GM23248 (cell line): ENCODE results near the gene IGFBP3. TPM values are rescaled to one million over a fixed set of nuclear protein-coding genes. Genes with fewer than 3 reads are reported as not detected.

Experiments
- DNase-seq: peaks from one replicate; pipeline ENCODE4 v3.0.0-alpha.2; 2015
- H2AFZ ChIP-seq: fragments of 200-600 bp; sonication (generic); 2 replicates; pipeline ENCODE4 v1.6.1; 2016; ENCODE audit warnings: antibody characterized with exemption
- H3F3A ChIP-seq: fragments of 200-600 bp; sonication (generic); 2 replicates; pipeline ENCODE4 v1.6.1; 2016; ENCODE audit warnings: mild to moderate bottlenecking, antibody characterized with exemption, mixed run types; ENCODE audit not compliant: insufficient read depth
- H3K27ac ChIP-seq: fragments of 200-600 bp; sonication (generic); 2 replicates; pipeline ENCODE4 v1.5.1; 2016; ENCODE audit warnings: mild to moderate bottlenecking
- H3K27me3 ChIP-seq: fragments of 200-600 bp; sonication (generic); replicated peaks from 2 replicates; pipeline ENCODE4 v1.6.1; 2016; ENCODE audit warnings: mild to moderate bottlenecking; ENCODE audit not compliant: insufficient read depth
- H3K36me3 ChIP-seq: fragments of 200-600 bp; sonication (generic); 2 replicates; pipeline ENCODE4 v1.6.1; 2016; ENCODE audit warnings: low read depth, mild to moderate bottlenecking
- H3K4me1 ChIP-seq: fragments of 200-600 bp; sonication (generic); 2 replicates; pipeline ENCODE4 v1.6.1; 2016; ENCODE audit warnings: mild to moderate bottlenecking; ENCODE audit not compliant: insufficient read depth
- H3K4me2 ChIP-seq: fragments of 200-600 bp; sonication (generic); one replicate; pipeline ENCODE4 v1.6.1; 2016; ENCODE audit warnings: mild to moderate bottlenecking; ENCODE audit not compliant: unreplicated experiment
- H3K4me3 ChIP-seq: fragments of 200-600 bp; sonication (generic); 2 replicates; pipeline ENCODE4 v1.5.1; 2016; ENCODE audit warnings: mild to moderate bottlenecking
- H3K79me2 ChIP-seq: fragments of 200-600 bp; sonication (generic); 2 replicates; pipeline ENCODE4 v1.6.1; 2016; ENCODE audit warnings: mild to moderate bottlenecking; ENCODE audit not compliant: insufficient read depth
- H3K9ac ChIP-seq: fragments of 200-600 bp; sonication (generic); 2 replicates; pipeline ENCODE4 v1.6.1; 2016; ENCODE audit warnings: mild to moderate bottlenecking
- H3K9me2 ChIP-seq: fragments of 200-600 bp; sonication (generic); 2 replicates; pipeline ENCODE4 v1.6.1; 2016; ENCODE audit warnings: mixed run types, mild to moderate bottlenecking, moderate library complexity; ENCODE audit not compliant: insufficient read depth
- H3K9me3 ChIP-seq: fragments of 200-600 bp; sonication (generic); one replicate; pipeline ENCODE4 v1.6.1; 2017; ENCODE audit warnings: low read depth
- H4K20me1 ChIP-seq: fragments of 200-600 bp; sonication (generic); 2 replicates; pipeline ENCODE4 v1.6.0; 2016; ENCODE audit not compliant: insufficient read depth
- EZH2 ChIP-seq: fragments of 200-600 bp; sonication (generic); IDR thresholded peaks from 2 replicates; pipeline ENCODE4 v1.6.1; 2018; ENCODE audit warnings: antibody characterized with exemption, mild to moderate bottlenecking; ENCODE audit not compliant: insufficient read depth, poor library complexity, severe bottlenecking
- EZH2phosphoT487 ChIP-seq: fragments of 200-600 bp; sonication (generic); IDR thresholded peaks from 2 replicates; pipeline ENCODE4 v1.6.1; 2018; ENCODE audit warnings: antibody characterized with exemption, moderate library complexity, mild to moderate bottlenecking, low read depth; ENCODE audit not compliant: insufficient read depth
- WGBS, 2 experiments: methylation state at CpG; one replicate each; pipeline ENCODE4 v1.1.6; 2015 to 2017; ENCODE audit warnings: low lambda C conversion rate in 2 of 2, low coverage in 1 of 2; ENCODE audit errors: missing lambda C conversion rate in 2 of 2; 5-methylcytosine and 5-hydroxymethylcytosine counted together
- in situ Hi-C: fragments of 300-500 bp; cut with MboI; formaldehyde crosslinking; loops from 2 replicates; pipeline ENCODE4 v1.15.0; 2020
- polyA plus RNA-seq: library from polyadenylated mRNA; unstranded; fragments of >200 nt; fragmentation: Nextera tagmentation; extraction: Ambion mirVana; gene quantifications from 2 replicates; pipeline ENCODE4 v1.2.1, GENCODE V29; 2016
- total RNA-seq: library from RNA; depleted of rRNA; stranded (reverse); fragments of >200 nt; shearing (Covaris generic); gene quantifications from 2 replicates; pipeline ENCODE4 v1.2.3, GENCODE V29; 2014

IGFBP3 gene
- total and polyA plus RNA-seq, 2 experiments from 2014 or later, result 17,437 to 29,310 TPM

DNA sequence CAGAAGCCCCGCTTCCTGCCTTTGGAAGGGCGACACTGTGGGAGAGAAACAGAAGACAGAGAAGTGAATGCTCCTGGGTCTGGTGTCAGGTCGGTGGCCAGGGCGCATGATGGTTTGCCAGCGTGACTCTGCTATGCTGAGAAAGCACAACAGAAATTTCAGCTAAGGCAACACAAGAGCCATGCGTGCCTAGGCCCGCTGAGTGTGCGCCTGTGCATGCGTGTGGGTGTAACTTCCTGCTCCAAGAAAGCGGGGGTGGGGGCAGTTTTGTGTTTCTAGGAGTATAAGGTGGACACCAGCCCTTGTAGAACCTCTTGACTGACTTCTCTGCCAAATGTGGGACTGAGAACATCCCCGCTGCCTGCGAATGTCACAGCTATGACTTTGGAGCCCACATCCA, 6.2 kb downstream of the IGFBP3 start:
- Histone ChIP-seq H3K4me1 (peaks cover 7% of the 10 kb centered on the region; the same call in 1 of the 2 replicates), H3K79me2 (peaks cover 43% of the 10 kb centered on the region), H4K20me1 (peaks cover 30% of the 10 kb centered on the region), H3K27ac (peak overlapping the region; percentile 75), H3K36me3 (peaks cover 76% of the 10 kb centered on the region), H3K9ac (peak overlapping the region; percentile 96; the same call in 1 of the 2 replicates), H3K4me3 (no peak overlapping the region; the same call in 1 of the 2 replicates), H3K9me3 (no peaks in the 10 kb centered on the region), H3K9me2 (no peaks in the 10 kb centered on the region), H3K27me3 (no peaks in the 10 kb centered on the region), H3K4me2 (no peak overlapping the region), H3F3A (peaks cover 98% of the 10 kb centered on the region), H2AFZ (no peak overlapping the region)
- in situ Hi-C loops, result loop anchor here (25.0 kb wide), 2 partner anchors 822 to 1272 kb away; no protein-coding TSS in a partner anchor
- WGBS, 2 experiments, result 92% methylated on average over 12 of the region's 12 CpGs
- TF ChIP-seq EZH2, result no peak
- no peak for TF ChIP-seq EZH2phosphoT487
- DNase-seq, result no peak

DNA sequence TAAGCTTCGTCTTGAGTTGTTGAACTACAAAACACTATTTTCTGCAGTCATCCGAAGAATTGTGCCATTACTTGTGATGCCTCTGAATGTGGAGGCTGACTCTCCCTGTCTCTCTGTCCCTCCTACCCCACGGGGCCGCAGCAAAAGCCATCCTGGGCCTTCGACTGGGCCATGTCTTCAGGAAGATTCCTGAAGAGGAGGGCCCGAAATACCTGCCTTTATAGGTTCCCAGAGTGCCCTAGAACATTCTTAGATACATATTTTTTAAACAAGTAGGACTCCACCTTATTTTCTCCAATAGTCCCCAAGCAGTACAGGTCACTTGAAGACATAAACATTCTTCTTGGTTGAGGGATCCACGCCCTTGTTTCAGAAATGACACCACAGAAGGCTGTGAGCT, 8.1 kb downstream of the IGFBP3 start:
- no peak for DNase-seq
- TF ChIP-seq EZH2phosphoT487 (no peak), EZH2 (no peak)
- Histone ChIP-seq H3K4me1 (peaks cover 7% of the 10 kb centered on the region; the same call in 1 of the 2 replicates), H3K27ac (peak overlapping the region; percentile 40), H3K9ac (peak overlapping the region; percentile 21; the same call in 1 of the 2 replicates), H3K79me2 (peaks cover 23% of the 10 kb centered on the region), H3K9me3 (no peaks in the 10 kb centered on the region), H3K9me2 (no peaks in the 10 kb centered on the region), H3F3A (peaks cover 98% of the 10 kb centered on the region), H3K4me2 (no peak overlapping the region), H4K20me1 (peaks cover 15% of the 10 kb centered on the region), H2AFZ (no peak overlapping the region), H3K4me3 (no peak overlapping the region), H3K27me3 (no peaks in the 10 kb centered on the region), H3K36me3 (peaks cover 57% of the 10 kb centered on the region)
- in situ Hi-C loops, result loop anchor here (25.0 kb wide), 2 partner anchors 824 to 1274 kb away; no protein-coding TSS in a partner anchor
- WGBS, 2 experiments, result 92 to 95% methylated on average over 7 of the region's 7 CpGs

DNA sequence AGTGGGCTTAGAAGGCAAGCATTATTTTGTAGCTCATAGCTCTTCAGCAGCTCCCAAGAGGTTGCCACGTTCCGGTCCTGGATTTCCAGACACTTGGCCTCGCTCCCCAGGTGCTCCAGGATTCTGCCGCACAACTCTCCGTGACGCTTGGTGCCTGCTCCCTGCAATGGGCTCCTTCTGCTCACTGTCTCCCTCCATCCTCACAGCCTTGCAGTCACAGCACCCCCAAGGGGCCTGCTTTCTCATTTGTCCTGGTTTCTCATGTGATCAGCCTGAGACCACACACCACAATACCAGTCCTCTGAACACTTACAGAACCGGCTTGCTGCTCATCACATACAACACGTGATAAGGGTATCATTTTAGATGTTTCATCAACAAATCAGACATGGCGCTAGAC, 9.8 kb downstream of the IGFBP3 start:
- Histone ChIP-seq H3K27ac (peak overlapping the region; percentile 28), H3K9me3 (no peaks in the 10 kb centered on the region), H3F3A (peaks cover 82% of the 10 kb centered on the region), H3K4me1 (peaks cover 3% of the 10 kb centered on the region; the same call in 1 of the 2 replicates), H4K20me1 (peaks cover 13% of the 10 kb centered on the region), H3K79me2 (peaks cover 7% of the 10 kb centered on the region), H3K9me2 (no peaks in the 10 kb centered on the region), H3K4me2 (no peak overlapping the region), H3K9ac (no peak overlapping the region), H3K36me3 (peaks cover 41% of the 10 kb centered on the region), H3K4me3 (no peak overlapping the region), H3K27me3 (no peaks in the 10 kb centered on the region), H2AFZ (no peak overlapping the region)
- no peak for TF ChIP-seq EZH2
- TF ChIP-seq EZH2phosphoT487, result no peak
- in situ Hi-C loops, result loop anchor here (25.0 kb wide), 2 partner anchors 826 to 1276 kb away; no protein-coding TSS in a partner anchor
- DNase-seq, result peak; percentile 66
- whole genome bisulfite sequencing, 2 experiments, result 88 to 93% methylated on average over 9 of the region's 9 CpGs

DNA sequence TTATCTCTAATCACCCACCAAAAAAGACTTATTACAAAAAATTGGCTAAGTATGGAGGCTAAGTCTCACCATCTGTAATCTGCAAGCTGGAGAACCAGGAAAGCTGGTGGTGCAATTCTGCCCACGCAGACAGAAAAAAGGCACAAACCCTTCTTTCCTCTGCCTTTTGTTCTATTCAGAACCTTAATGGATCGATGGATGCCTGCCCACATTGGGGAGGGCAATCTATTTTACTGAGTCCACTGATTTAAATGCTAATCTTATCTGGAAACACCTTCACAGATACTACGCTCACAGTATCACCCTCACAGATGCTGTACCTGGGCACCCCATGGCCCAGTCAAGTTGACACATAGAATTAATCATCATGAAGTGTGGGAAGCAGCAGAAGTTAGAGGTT, 10.2 kb downstream of the IGFBP3 start:
- Histone ChIP-seq H3K9me2 (no peaks in the 10 kb centered on the region), H3K9me3 (no peaks in the 10 kb centered on the region), H4K20me1 (peaks cover 13% of the 10 kb centered on the region), H3F3A (peaks cover 77% of the 10 kb centered on the region), H3K36me3 (peaks cover 36% of the 10 kb centered on the region), H3K27me3 (no peaks in the 10 kb centered on the region), H3K9ac (no peak overlapping the region), H3K79me2 (peaks cover 2% of the 10 kb centered on the region; the same call in 1 of the 2 replicates), H2AFZ (no peak overlapping the region), H3K4me2 (no peak overlapping the region), H3K27ac (peak overlapping the region; percentile 28), H3K4me3 (no peak overlapping the region), H3K4me1 (no peaks in the 10 kb centered on the region)
- in situ Hi-C loops, result loop anchor here (25.0 kb wide), 2 partner anchors 826 to 1276 kb away; no protein-coding TSS in a partner anchor
- WGBS, 2 experiments, result 90 to 96% methylated on average over 3 of the region's 3 CpGs
- TF ChIP-seq EZH2phosphoT487 (no peak), EZH2 (no peak)
- peak; percentile 66 for DNase-seq
